GM12878 (cell line): ENCODE measurements around the gene BBC3. TPM values are rescaled to one million over a fixed set of nuclear protein-coding genes. Genes with fewer than 3 reads are reported as not detected.

Experiments
- ATAC-seq: fragments of 200-7000 bp; cut with Tn5 transposase; 3 replicates; pipeline ENCODE4 v1.9.1; 2020; ENCODE audit warnings: mild to moderate bottlenecking, moderate library complexity
- BruUV-seq: library from RNA; stranded (reverse); fragments of 400-500 nt; replicated peaks from 2 replicates; lab custom pipeline; 2021; lab: Mats Ljungman, UMichigan
- CTCF ChIA-PET: fragments of 300-600 bp; sonication (Branson Sonifier 250); formaldehyde crosslinking; extraction: SDS; loops from one replicate; lab custom pipeline; 2021; ENCODE audit warnings: inconsistent platforms; lab: Yijun Ruan, JAX
- POLR2A ChIA-PET: fragments of 350-600 bp; formaldehyde crosslinking; extraction: SDS; loops from one replicate; lab custom pipeline; 2021; ENCODE audit warnings: inconsistent platforms; lab: Charles Lee
- RAD21 ChIA-PET: fragments of 300-600 bp; sonication (Branson Sonifier 250); formaldehyde crosslinking; loops from one replicate; lab custom pipeline; 2023; ENCODE audit warnings: antibody characterized with exemption; ENCODE audit not compliant: unreplicated experiment; lab: Charles Lee
- SMC1A ChIA-PET: fragments of 300-600 bp; sonication (Branson Sonifier 250); formaldehyde crosslinking; loops from one replicate; lab custom pipeline; 2023; ENCODE audit not compliant: unreplicated experiment, uncharacterized antibody; lab: Charles Lee
- DNase-seq: peaks from one replicate; pipeline ENCODE4 v3.0.0-alpha.2; 2011; ENCODE audit warnings: low read depth, low spot score
- FAIRE-seq: peaks from 3 replicates; lab custom pipeline; 2011; peaks lifted over from hg19 to GRCh38; lab: Jason Lieb, UNC
- H2AFZ ChIP-seq: 2 replicates; pipeline ENCODE4 v1.6.0; 2011; ENCODE audit warnings: low read depth, low read length, control low read depth; ENCODE audit not compliant: control insufficient read depth
- H3K27ac ChIP-seq: 2 replicates; pipeline ENCODE4 v1.5.1; 2011; ENCODE audit warnings: control low read depth; ENCODE audit not compliant: control insufficient read depth, insufficient read depth
- H3K27me3 ChIP-seq, 2 experiments: replicated peaks in 1 of 2; 2 replicates each; pipeline versions ENCODE4 v1.6.0 to v1.6.1; 2011; ENCODE audit warnings: low read length in 1 of 2; ENCODE audit not compliant: control insufficient read depth in 2 of 2, insufficient read depth in 2 of 2
- H3K36me3 ChIP-seq, 2 experiments: 2 replicates each; pipeline ENCODE4 v1.5.1; 2011; ENCODE audit warnings: low read length in 1 of 2; ENCODE audit not compliant: control insufficient read depth in 2 of 2, insufficient read depth in 2 of 2
- H3K4me1 ChIP-seq: 2 replicates; pipeline ENCODE4 v1.6.1; 2011; ENCODE audit warnings: mild to moderate bottlenecking, low read length, moderate library complexity, mixed read lengths; ENCODE audit not compliant: control insufficient read depth, insufficient read depth
- H3K4me2 ChIP-seq: 2 replicates; pipeline ENCODE4 v1.6.0; 2011; ENCODE audit warnings: control low read depth; ENCODE audit not compliant: control insufficient read depth, insufficient read depth
- H3K4me3 ChIP-seq: fragments of 200-600 bp; sonication (generic); 2 replicates; pipeline ENCODE4 v1.5.1; 2016
- H3K79me2 ChIP-seq: 2 replicates; pipeline ENCODE4 v1.6.0; 2011; ENCODE audit warnings: low read length; ENCODE audit not compliant: control insufficient read depth, insufficient read depth
- H3K9ac ChIP-seq: 2 replicates; pipeline ENCODE4 v1.8.0; 2011; ENCODE audit warnings: low read length, control low read depth, mixed read lengths; ENCODE audit not compliant: control insufficient read depth, insufficient read depth
- H3K9me3 ChIP-seq: replicated peaks from 3 replicates; pipeline ENCODE4 v1.5.1; 2011; ENCODE audit warnings: mild to moderate bottlenecking, low read length; ENCODE audit not compliant: control insufficient read depth, insufficient read depth
- H4K20me1 ChIP-seq: 2 replicates; pipeline ENCODE4 v1.6.0; 2011; ENCODE audit not compliant: control insufficient read depth, insufficient read depth
- CREM ChIP-seq: IDR thresholded peaks from 2 replicates; pipeline ENCODE4 v1.6.1; 2014; ENCODE audit warnings: antibody characterized with exemption, low read depth
- DPF2 ChIP-seq: fragments of 450-650 bp; IDR thresholded peaks from 2 replicates; pipeline ENCODE4 v1.6.1; 2017; ENCODE audit warnings: mild to moderate bottlenecking
- EP300 ChIP-seq, 2 experiments: fragments of 150-350 bp in 1 of 2; IDR thresholded peaks; 2 replicates each; pipeline ENCODE4 v1.6.1; 2011 to 2012; ENCODE audit warnings: low read depth in 2 of 2, low read length in 2 of 2, borderline replicate concordance in 1 of 2, improper control_type of control experiment in 1 of 2, inconsistent platforms in 1 of 2; ENCODE audit not compliant: control insufficient read depth in 1 of 2
- ETV6 ChIP-seq, 2 experiments: fragments of 450-650 bp in 1 of 2; IDR thresholded peaks in 1 of 2; conservative IDR thresholded peaks in 1 of 2; 2 replicates each; pipeline ENCODE4 v1.6.1; 2014; ENCODE audit warnings: antibody characterized with exemption in 1 of 2, borderline replicate concordance in 1 of 2, low read depth in 1 of 2, mild to moderate bottlenecking in 1 of 2, moderate library complexity in 1 of 2
- EZH2 ChIP-seq: IDR thresholded peaks from 2 replicates; pipeline ENCODE4 v1.6.1; 2012; ENCODE audit warnings: low read depth, mild to moderate bottlenecking, control low read depth, inconsistent platforms, low read length, borderline replicate concordance; ENCODE audit not compliant: control insufficient read depth
- FOS ChIP-seq: IDR thresholded peaks from 3 replicates; pipeline ENCODE4 v1.6.1; 2011; ENCODE audit warnings: borderline replicate concordance; ENCODE audit not compliant: insufficient read length; ENCODE audit errors: extremely low read depth
- NR2C2 ChIP-seq: IDR thresholded peaks from 2 replicates; pipeline ENCODE4 v1.6.1; 2011; ENCODE audit warnings: borderline replicate concordance, low read depth; ENCODE audit not compliant: control insufficient read depth, insufficient read length
- RELA ChIP-seq: fragments of 450-650 bp; IDR thresholded peaks from 2 replicates; pipeline ENCODE4 v1.8.0; 2014; ENCODE audit warnings: borderline replicate concordance; ENCODE audit not compliant: partially characterized antibody
- RFX5 ChIP-seq: IDR thresholded peaks from 2 replicates; pipeline ENCODE4 v1.6.1; 2011; ENCODE audit warnings: low read depth, low read length, improper control_type of control experiment
- SIN3A ChIP-seq: IDR thresholded peaks from 2 replicates; pipeline ENCODE4 v1.6.1; 2012; ENCODE audit warnings: low read depth, low read length, improper control_type of control experiment
- SMAD1 ChIP-seq: fragments of 450-650 bp; IDR thresholded peaks from 2 replicates; pipeline ENCODE4 v1.6.1; 2018; ENCODE audit warnings: mild to moderate bottlenecking, low read depth; ENCODE audit not compliant: partially characterized antibody
- SRF ChIP-seq, 2 experiments: IDR thresholded peaks; 2 replicates each; pipeline ENCODE4 v1.6.1; 2011; ENCODE audit warnings: low read depth in 2 of 2, low read length in 2 of 2, mild to moderate bottlenecking in 1 of 2, moderate library complexity in 1 of 2
- TCF12 ChIP-seq: IDR thresholded peaks from 2 replicates; pipeline ENCODE4 v1.6.1; 2011; ENCODE audit warnings: low read depth, mild to moderate bottlenecking, low read length
- WGBS: methylation state at CpG from one replicate; pipeline ENCODE4 v1.1.6; 2016; ENCODE audit warnings: low lambda C conversion rate; ENCODE audit not compliant: insufficient replicate concordance, insufficient coverage; ENCODE audit errors: missing lambda C conversion rate; 5-methylcytosine and 5-hydroxymethylcytosine counted together
- in situ Hi-C: fragments of 300-500 bp; cut with MboI; formaldehyde crosslinking; loops from 9 replicates; pipeline ENCODE4 v1.14.3; 2018; ENCODE audit warnings: mixed read lengths
- intact Hi-C: fragments of 100-400 bp; cut with micrococcal nuclease; formaldehyde crosslinking; loops from one replicate; pipeline ENCODE4 v1.14.2; 2022; ENCODE audit not compliant: unreplicated experiment
- polyA plus RNA-seq, 11 experiments: library from polyadenylated mRNA; depleted of rRNA in 4 of 11; unstranded in 6 of 11; stranded (reverse) in 5 of 11; fragments of >200 nt; fragmentation: Nextera tagmentation in 4 of 11; fragmentation: Illumina TruSeq in 1 of 11; extraction: Ambion mirVana in 4 of 11; extraction: Trizol in 1 of 11; gene quantifications; 1 replicate in 1 of 11; 2 replicates in 10 of 11; pipeline versions ENCODE4 v1.2.1 to v1.2.3, GENCODE V29; 2011 to 2016; ENCODE audit warnings: inconsistent platforms in 2 of 11, missing spikeins in 2 of 11, low read depth in 1 of 11
- total RNA-seq, 4 experiments: library from RNA; depleted of rRNA in 3 of 4; stranded (reverse); fragments of >200 nt in 3 of 4; fragmentation: Illumina TruSeq in 1 of 4; extraction: Trizol in 1 of 4; gene quantifications; 2 replicates each; pipeline versions ENCODE4 v1.2.1 to v1.2.3, GENCODE V29; 2013 to 2021
- TF ChIP-seq, protein P1 (sequence below): fragments of 450-650 bp; IDR thresholded peaks from 2 replicates; pipeline ENCODE4 v1.6.1; 2017; ENCODE audit warnings: mild to moderate bottlenecking, moderate library complexity
- TF ChIP-seq, protein P2 (sequence below): fragments of 450-650 bp; IDR thresholded peaks from 2 replicates; pipeline ENCODE4 v1.6.1; 2016; ENCODE audit warnings: mild to moderate bottlenecking

The BBC3 gene
- total and polyA plus RNA-seq, 10 of the 15 experiments (the other 5 are each of a cell fraction or from before 2014, with no cell fraction given) = 0.10 to 17.9 (median 7.5) TPM

DNA sequence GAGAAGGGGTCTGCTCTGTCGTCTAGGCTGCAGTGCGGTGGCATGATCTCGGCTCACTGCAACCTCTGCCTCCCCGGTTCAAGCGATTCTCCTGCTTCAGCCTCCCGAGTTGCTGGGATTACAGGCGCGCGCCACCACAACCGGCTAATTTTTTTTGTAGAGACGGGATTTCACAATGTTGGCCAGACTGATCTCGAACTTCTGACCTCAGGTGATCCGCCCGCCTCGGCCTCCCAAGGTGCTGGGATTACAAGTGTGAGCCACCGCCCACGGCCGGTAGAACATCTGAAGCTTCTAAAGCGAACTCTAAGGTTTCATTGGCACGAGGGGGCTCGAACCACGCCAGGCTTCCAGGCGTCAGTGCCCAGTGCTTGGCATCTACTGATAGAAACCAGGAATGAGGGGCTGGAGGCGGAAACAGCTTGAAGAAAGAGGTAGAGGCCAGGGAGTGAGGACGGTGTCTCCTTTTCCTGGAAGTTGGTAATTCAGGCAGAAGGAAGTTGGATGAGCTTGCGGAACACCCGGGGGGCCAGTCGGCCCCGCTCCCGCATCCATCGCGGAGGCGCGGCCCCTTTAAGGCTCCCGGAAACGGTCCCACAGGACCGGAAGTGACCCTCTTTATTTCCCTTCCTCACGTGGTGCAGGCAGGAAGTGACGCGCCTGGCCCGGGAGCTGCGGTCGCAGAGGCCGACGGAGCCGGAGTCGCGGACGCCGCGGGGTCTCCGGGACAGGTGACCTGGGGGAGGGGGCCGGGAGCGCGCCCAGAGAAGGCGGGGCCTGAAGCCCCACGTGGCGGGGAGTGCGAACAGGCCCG is 25.1 kb upstream of the BBC3 start, which contains the start of gene CCDC9:
TSS of gene CCDC9 (plus strand) at position 647 of the 814 bp plus-strand sequence. CDS start 1,876 bp downstream, outside the sequence.
- ATAC-seq (peak; percentile 77), FAIRE-seq (no peak), DNase-seq (peak; percentile 80)
- H3K4me3 ChIP-seq = peak within 1 kb of the TSS; percentile 93
- peaks cover 7% of the 10 kb centered on the region for H3K4me1 ChIP-seq
- ChIA-PET POLR2A (interaction anchor here (0.5 to 3.2 kb wide), 14 partner anchors 9 to 528 kb away, joined by 3 to 39 read pairs (median 4); partner anchors contain the start of genes DHX34, INAFM1 and ZC3H4), CTCF (interaction anchor here (0.8 to 2.6 kb wide), 8 partner anchors 10 to 220 kb away, joined by 3 to 57 read pairs (median 4); no protein-coding TSS in a partner anchor), RAD21 (interaction anchor here (0.7 to 2.2 kb wide), 14 partner anchors 8 to 1776 kb away, joined by 3 to 39 read pairs (median 5); partner anchors contain the start of genes INAFM1 and ZC3H4), SMC1A (interaction anchor here (0.7 to 2.0 kb wide), 9 partner anchors 12 to 125 kb away, joined by 3 to 9 read pairs (median 3); partner anchors contain the start of genes INAFM1 and SAE1)
- H3K9me3 ChIP-seq = no peaks in the 10 kb centered on the region
- H3K27ac ChIP-seq = peak within 1 kb of the TSS; percentile 86
- BruUV-seq = TSS peak; percentile 98
- peaks cover 5 to 12% of the 10 kb centered on the region in 2 experiments; a peak in 2 of 4 replicates for H3K36me3 ChIP-seq
- peaks cover 9% of the 10 kb centered on the region for H3K79me2 ChIP-seq
- in situ Hi-C loops (no loop called here), intact Hi-C loops (loop anchor here (2.0 kb wide), 1 partner anchor 17 kb away; no protein-coding TSS in a partner anchor)
- peak within 1 kb of the TSS; percentile 87 for H2AFZ ChIP-seq
- peak within 1 kb of the TSS; percentile 86 for H3K9ac ChIP-seq
- H4K20me1 ChIP-seq = no peaks in the 10 kb centered on the region
- H3K27me3 ChIP-seq = no peaks in the 10 kb centered on the region
- 27% methylated on average over 53 of the region's 60 CpGs for WGBS
- H3K4me2 ChIP-seq = peak within 1 kb of the TSS; percentile 97
- TF ChIP-seq SRF (IDR thresholded peaks at IDR 0.05; ENCODE audit: low read depth in 2 of 2, low read length in 2 of 2) (peak; percentile 77 to 80; a peak in 3 of 4 replicates), RELA (peak; percentile 90), TCF12 (peak; percentile 72; the same call in 1 of the 2 replicates), RFX5 (no peak), SIN3A (no peak), EP300 (IDR thresholded peaks at IDR 0.05; ENCODE audit: borderline replicate concordance in 1 of 2, control insufficient read depth in 1 of 2, low read depth in 2 of 2, low read length in 2 of 2) (0 out of 4 replicates have a peak, but pooled peaks of 1 of the 2 experiments have one; percentile 18), DPF2 (peak; percentile 81), NR2C2 (no peak), ETV6 (conservative IDR thresholded peaks at IDR 0.05 in 1 of 2, IDR thresholded peaks at IDR 0.05 in 1 of 2; ENCODE audit: borderline replicate concordance in 1 of 2, low read depth in 1 of 2) (peak in 1 of 2 experiments; percentile 95; a peak in 2 of 4 replicates), EZH2 (no peak), CREM (peak; percentile 95), FOS (no peak), SMAD1 (peak; percentile 52)
- TF ChIP-seq, protein P1, sequence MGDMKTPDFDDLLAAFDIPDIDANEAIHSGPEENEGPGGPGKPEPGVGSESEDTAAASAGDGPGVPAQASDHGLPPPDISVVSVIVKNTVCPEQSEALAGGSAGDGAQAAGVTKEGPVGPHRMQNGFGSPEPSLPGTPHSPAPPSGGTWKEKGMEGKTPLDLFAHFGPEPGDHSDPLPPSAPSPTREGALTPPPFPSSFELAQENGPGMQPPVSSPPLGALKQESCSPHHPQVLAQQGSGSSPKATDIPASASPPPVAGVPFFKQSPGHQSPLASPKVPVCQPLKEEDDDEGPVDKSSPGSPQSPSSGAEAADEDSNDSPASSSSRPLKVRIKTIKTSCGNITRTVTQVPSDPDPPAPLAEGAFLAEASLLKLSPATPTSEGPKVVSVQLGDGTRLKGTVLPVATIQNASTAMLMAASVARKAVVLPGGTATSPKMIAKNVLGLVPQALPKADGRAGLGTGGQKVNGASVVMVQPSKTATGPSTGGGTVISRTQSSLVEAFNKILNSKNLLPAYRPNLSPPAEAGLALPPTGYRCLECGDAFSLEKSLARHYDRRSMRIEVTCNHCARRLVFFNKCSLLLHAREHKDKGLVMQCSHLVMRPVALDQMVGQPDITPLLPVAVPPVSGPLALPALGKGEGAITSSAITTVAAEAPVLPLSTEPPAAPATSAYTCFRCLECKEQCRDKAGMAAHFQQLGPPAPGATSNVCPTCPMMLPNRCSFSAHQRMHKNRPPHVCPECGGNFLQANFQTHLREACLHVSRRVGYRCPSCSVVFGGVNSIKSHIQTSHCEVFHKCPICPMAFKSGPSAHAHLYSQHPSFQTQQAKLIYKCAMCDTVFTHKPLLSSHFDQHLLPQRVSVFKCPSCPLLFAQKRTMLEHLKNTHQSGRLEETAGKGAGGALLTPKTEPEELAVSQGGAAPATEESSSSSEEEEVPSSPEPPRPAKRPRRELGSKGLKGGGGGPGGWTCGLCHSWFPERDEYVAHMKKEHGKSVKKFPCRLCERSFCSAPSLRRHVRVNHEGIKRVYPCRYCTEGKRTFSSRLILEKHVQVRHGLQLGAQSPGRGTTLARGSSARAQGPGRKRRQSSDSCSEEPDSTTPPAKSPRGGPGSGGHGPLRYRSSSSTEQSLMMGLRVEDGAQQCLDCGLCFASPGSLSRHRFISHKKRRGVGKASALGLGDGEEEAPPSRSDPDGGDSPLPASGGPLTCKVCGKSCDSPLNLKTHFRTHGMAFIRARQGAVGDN = no peak
- TF ChIP-seq, protein P2, sequence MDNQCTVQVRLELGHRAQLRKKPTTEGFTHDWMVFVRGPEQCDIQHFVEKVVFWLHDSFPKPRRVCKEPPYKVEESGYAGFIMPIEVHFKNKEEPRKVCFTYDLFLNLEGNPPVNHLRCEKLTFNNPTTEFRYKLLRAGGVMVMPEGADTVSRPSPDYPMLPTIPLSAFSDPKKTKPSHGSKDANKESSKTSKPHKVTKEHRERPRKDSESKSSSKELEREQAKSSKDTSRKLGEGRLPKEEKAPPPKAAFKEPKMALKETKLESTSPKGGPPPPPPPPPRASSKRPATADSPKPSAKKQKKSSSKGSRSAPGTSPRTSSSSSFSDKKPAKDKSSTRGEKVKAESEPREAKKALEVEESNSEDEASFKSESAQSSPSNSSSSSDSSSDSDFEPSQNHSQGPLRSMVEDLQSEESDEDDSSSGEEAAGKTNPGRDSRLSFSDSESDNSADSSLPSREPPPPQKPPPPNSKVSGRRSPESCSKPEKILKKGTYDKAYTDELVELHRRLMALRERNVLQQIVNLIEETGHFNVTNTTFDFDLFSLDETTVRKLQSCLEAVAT = peak; percentile 98
